Measurements from ENCODE around the gene CASTOR1.

The CASTOR1 gene

GRCh38 chr22:30318799-30319419 is 29.6 kb upstream of the CASTOR1 start:
- no peak for DNase-seq

GRCh38 chr22:30317778-30318177 is 28.5 kb upstream of the CASTOR1 start:
- DNase-seq, result no peak

GRCh38 chr22:30315962-30316576 is 26.8 kb upstream of the CASTOR1 start:
- DNase-seq, result no peak

- DNase-seq, result peak; percentile 42
These were observed 25.6 kb upstream of the CASTOR1 start for GRCh38 chr22:30314915-30315314.

- no peak for DNase-seq
These were observed 24.4 kb upstream of the CASTOR1 start for GRCh38 chr22:30313527-30314363.

GRCh38 chr22:30312053-30312452 is 22.7 kb upstream of the CASTOR1 start:
- no peak for DNase-seq

- no peak for DNase-seq
These were observed 21.8 kb upstream of the CASTOR1 start for GRCh38 chr22:30310881-30311771.

GRCh38 chr22:30309951-30310741 is 20.8 kb upstream of the CASTOR1 start:
- no peak for DNase-seq

- no peak for DNase-seq
These were observed 19.4 kb upstream of the CASTOR1 start for GRCh38 chr22:30308518-30309230.

GRCh38 chr22:30308093-30308492 is 18.8 kb upstream of the CASTOR1 start:
- DNase-seq, result no peak

GRCh38 chr22:30307041-30307574 is 17.8 kb upstream of the CASTOR1 start:
- no peak for DNase-seq

GRCh38 chr22:30306627-30307011 is 17.3 kb upstream of the CASTOR1 start:
- DNase-seq, result no peak

- no peak for DNase-seq
These were observed 16.8 kb upstream of the CASTOR1 start for GRCh38 chr22:30305906-30306626.

GRCh38 chr22:30305519-30305905 is 16.2 kb upstream of the CASTOR1 start:
- peak; percentile 33 for DNase-seq

- DNase-seq, result no peak
These were observed 15.4 kb upstream of the CASTOR1 start for GRCh38 chr22:30304495-30305244.

GRCh38 chr22:30302810-30303138 is 13.5 kb upstream of the CASTOR1 start:
- DNase-seq, result no peak

GRCh38 chr22:30301995-30302809 is 12.9 kb upstream of the CASTOR1 start:
- DNase-seq, result no peak

GRCh38 chr22:30299322-30299721 is 10.0 kb upstream of the CASTOR1 start:
- DNase-seq, result no peak
